Measurements from ENCODE around the gene PPP3CA. TPM values are rescaled to one million over a fixed set of nuclear protein-coding genes. Genes with fewer than 3 reads are reported as not detected.

The PPP3CA gene
- total RNA-seq, 1 donor from 2014 or later: 36.5 TPM

DNA sequence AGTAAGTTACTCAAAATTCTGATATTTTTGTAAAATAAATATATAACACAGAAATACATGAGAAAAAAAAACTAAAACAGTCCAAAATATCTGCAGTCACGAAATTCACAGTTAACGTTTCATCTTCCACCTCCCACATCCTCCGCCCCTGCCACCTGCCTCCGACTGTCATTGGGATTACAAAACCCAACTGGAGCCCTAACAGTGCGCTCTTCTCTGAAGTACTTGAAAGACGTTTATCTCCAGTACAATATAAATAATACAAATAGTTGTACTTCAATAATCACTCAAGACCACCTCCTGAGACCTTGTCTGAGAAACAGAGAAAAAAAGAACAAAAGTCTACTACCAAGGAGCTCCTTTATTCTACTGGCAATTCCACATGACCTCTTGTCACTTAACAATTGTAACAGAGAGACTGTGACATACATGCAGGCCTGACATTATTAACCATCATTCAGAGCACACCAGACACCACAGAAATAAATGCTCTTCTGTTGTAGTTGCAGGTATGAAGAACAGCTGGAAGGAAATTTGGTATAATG, 280.6 kb downstream of the PPP3CA start:
- TF ChIP-seq, protein P1, sequence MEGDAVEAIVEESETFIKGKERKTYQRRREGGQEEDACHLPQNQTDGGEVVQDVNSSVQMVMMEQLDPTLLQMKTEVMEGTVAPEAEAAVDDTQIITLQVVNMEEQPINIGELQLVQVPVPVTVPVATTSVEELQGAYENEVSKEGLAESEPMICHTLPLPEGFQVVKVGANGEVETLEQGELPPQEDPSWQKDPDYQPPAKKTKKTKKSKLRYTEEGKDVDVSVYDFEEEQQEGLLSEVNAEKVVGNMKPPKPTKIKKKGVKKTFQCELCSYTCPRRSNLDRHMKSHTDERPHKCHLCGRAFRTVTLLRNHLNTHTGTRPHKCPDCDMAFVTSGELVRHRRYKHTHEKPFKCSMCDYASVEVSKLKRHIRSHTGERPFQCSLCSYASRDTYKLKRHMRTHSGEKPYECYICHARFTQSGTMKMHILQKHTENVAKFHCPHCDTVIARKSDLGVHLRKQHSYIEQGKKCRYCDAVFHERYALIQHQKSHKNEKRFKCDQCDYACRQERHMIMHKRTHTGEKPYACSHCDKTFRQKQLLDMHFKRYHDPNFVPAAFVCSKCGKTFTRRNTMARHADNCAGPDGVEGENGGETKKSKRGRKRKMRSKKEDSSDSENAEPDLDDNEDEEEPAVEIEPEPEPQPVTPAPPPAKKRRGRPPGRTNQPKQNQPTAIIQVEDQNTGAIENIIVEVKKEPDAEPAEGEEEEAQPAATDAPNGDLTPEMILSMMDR (IDR thresholded peaks at IDR 0.05): no peak
- Mint-ChIP-seq H3K27ac (ENCODE audit: unreplicated experiment) (no peak overlapping the region), H3K9me3 (ENCODE audit: low read depth) (no peaks in the 10 kb centered on the region)

DNA sequence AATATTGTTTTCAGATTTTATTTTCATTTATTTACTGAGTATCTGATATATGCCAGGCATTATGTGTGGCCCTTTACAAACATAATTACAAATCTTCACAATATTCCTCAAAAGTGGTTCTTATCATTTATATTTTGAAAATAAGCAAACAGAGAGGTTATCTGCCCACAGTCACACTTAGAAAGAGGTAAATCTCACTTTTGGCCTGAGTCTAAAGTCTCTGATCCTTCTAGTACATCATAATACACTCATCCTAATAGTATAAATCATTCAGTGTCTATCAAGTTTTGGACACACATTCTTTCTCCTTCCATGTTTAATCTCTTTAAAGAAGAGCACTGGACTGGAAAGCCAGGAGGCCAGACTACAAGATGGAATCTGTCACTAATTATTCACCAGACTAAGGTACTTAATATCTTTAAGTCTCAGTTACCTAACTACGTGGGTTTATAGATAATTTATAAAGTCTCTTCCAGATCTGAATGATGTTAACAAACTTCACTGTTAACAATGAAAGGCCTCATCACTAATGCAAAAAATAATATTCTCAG, 281.3 kb downstream of the PPP3CA start:
- Mint-ChIP-seq H3K27me3 (ENCODE audit: low read depth) (no peaks in the 10 kb centered on the region), H3K4me3 (ENCODE audit: unreplicated experiment) (no peak overlapping the region), H3K4me1 (ENCODE audit: low read depth) (peaks cover 8% of the 10 kb centered on the region), H3K36me3 (ENCODE audit: low read depth) (peaks cover 4% of the 10 kb centered on the region), H3K9me3 (ENCODE audit: low read depth) (no peaks in the 10 kb centered on the region), H3K27ac (ENCODE audit: unreplicated experiment) (no peak overlapping the region)
- no peak for DNase-seq (ENCODE audit: low spot score)
- TF ChIP-seq, protein P1 (IDR thresholded peaks at IDR 0.05): no peak

More for the DNA sequence above, 280.6 kb downstream of the PPP3CA start:
- H3K4me3 Mint-ChIP-seq (ENCODE audit: unreplicated experiment): no peak overlapping the region
- H3K4me1 Mint-ChIP-seq (ENCODE audit: low read depth): peaks cover 15% of the 10 kb centered on the region
- no peaks in the 10 kb centered on the region for H3K27me3 Mint-ChIP-seq (ENCODE audit: low read depth)
- H3K36me3 Mint-ChIP-seq (ENCODE audit: low read depth): peaks cover 4% of the 10 kb centered on the region
- DNase-seq (ENCODE audit: low spot score): no peak

DNA sequence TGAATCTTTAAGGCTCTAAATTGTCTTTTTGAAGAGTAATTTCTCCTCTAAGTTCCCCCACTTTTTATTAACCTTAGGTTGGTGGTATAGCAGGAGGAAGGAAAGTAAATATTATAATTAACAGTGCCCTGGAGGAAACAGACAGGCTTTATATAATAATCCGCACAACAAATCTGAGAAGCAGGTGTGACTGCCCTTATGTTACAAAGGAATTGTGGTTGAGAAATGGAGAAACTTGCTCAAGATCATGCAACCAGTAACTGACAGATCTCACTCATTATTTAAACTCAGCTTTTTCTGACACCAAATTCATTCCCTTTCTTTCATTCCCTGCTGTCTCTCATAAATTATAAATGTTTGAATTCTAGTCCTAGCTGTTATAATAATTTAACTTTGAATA, 282.0 kb downstream of the PPP3CA start:
- H3K9me3 Mint-ChIP-seq (ENCODE audit: low read depth): no peaks in the 10 kb centered on the region
- no peak for DNase-seq (ENCODE audit: low spot score)
- H3K36me3 Mint-ChIP-seq (ENCODE audit: low read depth): peaks cover 4% of the 10 kb centered on the region
- peaks cover 6% of the 10 kb centered on the region for H3K4me1 Mint-ChIP-seq (ENCODE audit: low read depth)
- no peak overlapping the region for H3K27ac Mint-ChIP-seq (ENCODE audit: unreplicated experiment)
- H3K4me3 Mint-ChIP-seq (ENCODE audit: unreplicated experiment): no peak overlapping the region
- no peaks in the 10 kb centered on the region for H3K27me3 Mint-ChIP-seq (ENCODE audit: low read depth)
- TF ChIP-seq, protein P1 (IDR thresholded peaks at IDR 0.05): no peak

DNA sequence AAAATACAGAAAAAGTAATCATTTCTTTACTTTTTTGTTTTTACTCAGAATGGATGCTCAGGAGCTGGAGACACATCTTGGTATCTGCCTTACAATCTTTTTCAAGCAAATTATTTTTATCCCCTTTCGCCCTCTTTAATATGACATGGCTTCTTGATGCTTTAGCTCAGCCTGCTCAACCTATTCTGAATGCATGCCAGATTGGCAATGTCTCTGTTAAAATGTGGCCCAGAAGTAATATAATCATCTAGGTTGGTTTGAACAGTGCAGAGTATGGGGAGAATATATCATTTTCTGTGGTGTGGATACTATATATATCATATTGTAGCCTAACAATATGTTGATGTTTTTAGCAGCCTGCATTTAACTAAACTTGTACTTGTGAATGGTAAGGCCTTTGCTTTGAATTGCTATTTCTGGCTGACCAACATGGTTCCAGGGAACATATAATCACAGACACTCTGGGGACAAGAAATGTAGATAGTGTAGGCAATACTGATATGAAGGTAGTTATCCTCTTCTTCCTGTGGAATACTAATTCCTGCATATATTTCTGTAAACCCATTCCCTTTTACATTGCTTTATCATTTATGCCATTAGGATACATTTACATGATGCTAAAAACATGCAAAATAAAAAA, 282.7 kb downstream of the PPP3CA start:
- TF ChIP-seq, protein P1 (IDR thresholded peaks at IDR 0.05): no peak
- H3K9me3 Mint-ChIP-seq (ENCODE audit: low read depth): no peaks in the 10 kb centered on the region
- peaks cover 6% of the 10 kb centered on the region for H3K4me1 Mint-ChIP-seq (ENCODE audit: low read depth)
- DNase-seq (ENCODE audit: low spot score): no peak
- H3K4me3 Mint-ChIP-seq (ENCODE audit: unreplicated experiment): no peak overlapping the region
- H3K36me3 Mint-ChIP-seq (ENCODE audit: low read depth): peaks cover 4% of the 10 kb centered on the region
- no peaks in the 10 kb centered on the region for H3K27me3 Mint-ChIP-seq (ENCODE audit: low read depth)
- H3K27ac Mint-ChIP-seq (ENCODE audit: unreplicated experiment): no peak overlapping the region

DNA sequence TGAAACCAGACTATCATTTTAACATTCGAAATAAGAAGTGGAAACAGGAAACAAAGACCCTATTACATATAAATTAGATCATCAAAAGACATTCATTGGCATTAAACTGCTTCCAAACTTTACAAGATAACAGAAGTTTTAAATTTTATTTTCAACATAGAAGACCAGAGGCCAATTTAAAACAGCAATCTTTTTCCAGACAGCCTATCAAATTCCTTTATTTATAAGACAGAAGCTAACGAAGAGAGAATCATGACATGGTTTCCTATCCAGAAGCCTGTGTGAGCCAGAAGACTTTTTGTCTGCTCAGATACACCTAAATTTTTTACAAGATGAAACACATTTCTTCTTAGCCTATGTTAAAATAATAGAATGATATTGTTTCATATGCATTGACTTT, 291.9 kb downstream of the PPP3CA start:
- no peak for DNase-seq (ENCODE audit: low spot score)
- H3K27ac Mint-ChIP-seq (ENCODE audit: unreplicated experiment): no peak overlapping the region

More for the DNA sequence above, 291.9 kb downstream of the PPP3CA start:
- Mint-ChIP-seq H3K9me3 (ENCODE audit: low read depth) (no peaks in the 10 kb centered on the region), H3K4me3 (ENCODE audit: unreplicated experiment) (no peak overlapping the region), H3K27me3 (ENCODE audit: low read depth) (no peaks in the 10 kb centered on the region), H3K4me1 (ENCODE audit: low read depth) (peaks cover 9% of the 10 kb centered on the region), H3K36me3 (ENCODE audit: low read depth) (no peaks in the 10 kb centered on the region)
- TF ChIP-seq, protein P1 (IDR thresholded peaks at IDR 0.05): no peak

Data from chondrocyte (in vitro differentiated cells).